HEK293 (cell line): ENCODE results near the gene MGMT.

Experiments used
- INSM2 ChIP-seq: fragments of 450-650 bp; formaldehyde crosslinking; IDR thresholded peaks from 2 replicates; pipeline ENCODE4 v1.5.1; 2016; ENCODE audit warnings: missing biosample characterization, missing genetic modification characterization
- KLF1 ChIP-seq: fragments of 450-650 bp; formaldehyde crosslinking; IDR thresholded peaks from 2 replicates; pipeline ENCODE4 v1.5.1; 2016; ENCODE audit warnings: missing biosample characterization, missing genetic modification characterization
- KLF9 ChIP-seq: fragments of 450-650 bp; formaldehyde crosslinking; IDR thresholded peaks from 2 replicates; pipeline ENCODE4 v1.5.1; 2016; ENCODE audit warnings: missing biosample characterization, missing genetic modification characterization, low read depth
- ZBTB26 ChIP-seq: fragments of 450-650 bp; formaldehyde crosslinking; optimal IDR thresholded peaks from 2 replicates; pipeline ENCODE3; 2016; ENCODE audit warnings: missing biosample characterization, mild to moderate bottlenecking, missing genetic modification characterization
- ZNF302 ChIP-seq: fragments of 450-650 bp; formaldehyde crosslinking; IDR thresholded peaks from 2 replicates; pipeline ENCODE4 v1.5.1; 2016; ENCODE audit warnings: missing biosample characterization, missing genetic modification characterization, low read depth
- ZSCAN5A ChIP-seq: fragments of 450-650 bp; formaldehyde crosslinking; IDR thresholded peaks from 2 replicates; pipeline ENCODE4 v1.5.1; 2016; ENCODE audit warnings: missing biosample characterization, missing genetic modification characterization
- TF ChIP-seq, protein P1 (sequence below): fragments of 450-650 bp; formaldehyde crosslinking; IDR thresholded peaks from 2 replicates; pipeline ENCODE4 v1.5.1; 2016; ENCODE audit warnings: missing biosample characterization, missing genetic modification characterization

DNA sequence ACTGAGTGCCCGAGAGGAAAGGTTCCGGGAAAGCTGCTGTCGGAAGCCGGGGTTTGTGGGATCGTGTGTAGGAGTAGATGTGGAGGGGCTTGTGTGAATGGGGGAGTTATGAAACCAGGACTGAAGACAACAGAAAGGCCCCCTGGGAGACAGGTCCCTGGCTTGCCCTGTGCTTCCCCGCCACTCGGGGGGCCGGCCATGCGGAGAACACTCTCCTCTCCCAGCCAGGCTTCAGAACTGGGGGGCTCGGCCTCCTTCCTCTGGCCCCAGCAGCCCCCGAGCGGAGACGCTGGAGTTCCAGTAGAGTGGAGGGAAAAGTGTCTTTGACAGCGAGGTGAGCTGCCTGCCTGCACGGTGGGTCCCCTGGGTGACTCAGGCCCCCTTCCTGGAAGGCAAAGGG is 185.0 kb downstream of the MGMT start:
- TF ChIP-seq ZNF302 (no peak), INSM2 (tag by site-specific recombination) (no peak), ZSCAN5A (tag by site-specific recombination) (no peak), ZBTB26 (tag by site-specific recombination) (no peak), KLF1 (tag by site-specific recombination) (no peak), KLF9 (tag by site-specific recombination) (no peak)
- TF ChIP-seq, protein P1, sequence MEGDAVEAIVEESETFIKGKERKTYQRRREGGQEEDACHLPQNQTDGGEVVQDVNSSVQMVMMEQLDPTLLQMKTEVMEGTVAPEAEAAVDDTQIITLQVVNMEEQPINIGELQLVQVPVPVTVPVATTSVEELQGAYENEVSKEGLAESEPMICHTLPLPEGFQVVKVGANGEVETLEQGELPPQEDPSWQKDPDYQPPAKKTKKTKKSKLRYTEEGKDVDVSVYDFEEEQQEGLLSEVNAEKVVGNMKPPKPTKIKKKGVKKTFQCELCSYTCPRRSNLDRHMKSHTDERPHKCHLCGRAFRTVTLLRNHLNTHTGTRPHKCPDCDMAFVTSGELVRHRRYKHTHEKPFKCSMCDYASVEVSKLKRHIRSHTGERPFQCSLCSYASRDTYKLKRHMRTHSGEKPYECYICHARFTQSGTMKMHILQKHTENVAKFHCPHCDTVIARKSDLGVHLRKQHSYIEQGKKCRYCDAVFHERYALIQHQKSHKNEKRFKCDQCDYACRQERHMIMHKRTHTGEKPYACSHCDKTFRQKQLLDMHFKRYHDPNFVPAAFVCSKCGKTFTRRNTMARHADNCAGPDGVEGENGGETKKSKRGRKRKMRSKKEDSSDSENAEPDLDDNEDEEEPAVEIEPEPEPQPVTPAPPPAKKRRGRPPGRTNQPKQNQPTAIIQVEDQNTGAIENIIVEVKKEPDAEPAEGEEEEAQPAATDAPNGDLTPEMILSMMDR: no peak
